GM12878 (cell line): ENCODE results near the gene PCDHGA4. TPM values are rescaled to one million over a fixed set of nuclear protein-coding genes. Genes with fewer than 3 reads are reported as not detected.

Experiments
- ATAC-seq: fragments of 200-7000 bp; cut with Tn5 transposase; 3 replicates; pipeline ENCODE4 v1.9.1; 2020; ENCODE audit warnings: mild to moderate bottlenecking, moderate library complexity
- BruUV-seq: library from RNA; stranded (reverse); fragments of 400-500 nt; replicated peaks from 2 replicates; lab custom pipeline; 2021; lab: Mats Ljungman, UMichigan
- CTCF ChIA-PET: fragments of 300-600 bp; sonication (Branson Sonifier 250); formaldehyde crosslinking; extraction: SDS; loops from one replicate; lab custom pipeline; 2021; ENCODE audit warnings: inconsistent platforms; lab: Yijun Ruan, JAX
- POLR2A ChIA-PET: fragments of 350-600 bp; formaldehyde crosslinking; extraction: SDS; loops from one replicate; lab custom pipeline; 2021; ENCODE audit warnings: inconsistent platforms; lab: Charles Lee
- RAD21 ChIA-PET: fragments of 300-600 bp; sonication (Branson Sonifier 250); formaldehyde crosslinking; loops from one replicate; lab custom pipeline; 2023; ENCODE audit warnings: antibody characterized with exemption; ENCODE audit not compliant: unreplicated experiment; lab: Charles Lee
- SMC1A ChIA-PET: fragments of 300-600 bp; sonication (Branson Sonifier 250); formaldehyde crosslinking; loops from one replicate; lab custom pipeline; 2023; ENCODE audit not compliant: unreplicated experiment, uncharacterized antibody; lab: Charles Lee
- DNase-seq: peaks from one replicate; pipeline ENCODE4 v3.0.0-alpha.2; 2011; ENCODE audit warnings: low read depth, low spot score
- FAIRE-seq: peaks from 3 replicates; lab custom pipeline; 2011; peaks lifted over from hg19 to GRCh38; lab: Jason Lieb, UNC
- H2AFZ ChIP-seq: 2 replicates; pipeline ENCODE4 v1.6.0; 2011; ENCODE audit warnings: low read depth, low read length, control low read depth; ENCODE audit not compliant: control insufficient read depth
- H3K27ac ChIP-seq: 2 replicates; pipeline ENCODE4 v1.5.1; 2011; ENCODE audit warnings: control low read depth; ENCODE audit not compliant: control insufficient read depth, insufficient read depth
- H3K27me3 ChIP-seq, 2 experiments: replicated peaks in 1 of 2; 2 replicates each; pipeline versions ENCODE4 v1.6.0 to v1.6.1; 2011; ENCODE audit warnings: low read length in 1 of 2; ENCODE audit not compliant: control insufficient read depth in 2 of 2, insufficient read depth in 2 of 2
- H3K36me3 ChIP-seq, 2 experiments: 2 replicates each; pipeline ENCODE4 v1.5.1; 2011; ENCODE audit warnings: low read length in 1 of 2; ENCODE audit not compliant: control insufficient read depth in 2 of 2, insufficient read depth in 2 of 2
- H3K4me1 ChIP-seq: 2 replicates; pipeline ENCODE4 v1.6.1; 2011; ENCODE audit warnings: mild to moderate bottlenecking, low read length, moderate library complexity, mixed read lengths; ENCODE audit not compliant: control insufficient read depth, insufficient read depth
- H3K4me2 ChIP-seq: 2 replicates; pipeline ENCODE4 v1.6.0; 2011; ENCODE audit warnings: control low read depth; ENCODE audit not compliant: control insufficient read depth, insufficient read depth
- H3K4me3 ChIP-seq: fragments of 200-600 bp; sonication (generic); 2 replicates; pipeline ENCODE4 v1.5.1; 2016
- H3K79me2 ChIP-seq: 2 replicates; pipeline ENCODE4 v1.6.0; 2011; ENCODE audit warnings: low read length; ENCODE audit not compliant: control insufficient read depth, insufficient read depth
- H3K9ac ChIP-seq: 2 replicates; pipeline ENCODE4 v1.8.0; 2011; ENCODE audit warnings: low read length, control low read depth, mixed read lengths; ENCODE audit not compliant: control insufficient read depth, insufficient read depth
- H3K9me3 ChIP-seq: replicated peaks from 3 replicates; pipeline ENCODE4 v1.5.1; 2011; ENCODE audit warnings: mild to moderate bottlenecking, low read length; ENCODE audit not compliant: control insufficient read depth, insufficient read depth
- H4K20me1 ChIP-seq: 2 replicates; pipeline ENCODE4 v1.6.0; 2011; ENCODE audit not compliant: control insufficient read depth, insufficient read depth
- BACH1 ChIP-seq: fragments of 450-650 bp; IDR thresholded peaks from 2 replicates; pipeline ENCODE4 v1.6.1; 2017; ENCODE audit warnings: mild to moderate bottlenecking, borderline replicate concordance
- BHLHE40 ChIP-seq, 2 experiments: fragments of 450-650 bp in 1 of 2; IDR thresholded peaks; 2 replicates each; pipeline ENCODE4 v1.6.1; 2011 to 2017; ENCODE audit warnings: low read depth in 2 of 2, borderline replicate concordance in 1 of 2, improper control_type of control experiment in 1 of 2, low read length in 1 of 2, mild to moderate bottlenecking in 1 of 2
- CEBPB ChIP-seq, 2 experiments: fragments of 150-350 bp in 1 of 2; IDR thresholded peaks; 2 replicates each; pipeline ENCODE4 v1.6.1; 2012 to 2014; ENCODE audit warnings: low read depth in 2 of 2, low read length in 2 of 2, borderline replicate concordance in 1 of 2, inconsistent platforms in 1 of 2
- CREM ChIP-seq: IDR thresholded peaks from 2 replicates; pipeline ENCODE4 v1.6.1; 2014; ENCODE audit warnings: antibody characterized with exemption, low read depth
- EED ChIP-seq: sonication (generic); IDR thresholded peaks from 2 replicates; pipeline ENCODE4 v1.6.1; 2016; ENCODE audit warnings: antibody characterized with exemption, low read depth
- EGR1 ChIP-seq, 2 experiments: IDR thresholded peaks; 1 replicate in 1 of 2; 2 replicates in 1 of 2; pipeline ENCODE4 v1.6.1; 2011 to 2012; ENCODE audit warnings: low read depth in 2 of 2, low read length in 2 of 2, borderline replicate concordance in 1 of 2, mild to moderate bottlenecking in 1 of 2, moderate library complexity in 1 of 2
- KDM1A ChIP-seq: fragments of 200-600 bp; sonication (generic); IDR thresholded peaks from 2 replicates; pipeline ENCODE4 v1.6.1; 2016; ENCODE audit warnings: borderline replicate concordance
- MTA2 ChIP-seq: fragments of 450-650 bp; IDR thresholded peaks from 2 replicates; pipeline ENCODE4 v1.6.1; 2016; ENCODE audit warnings: low read depth, mild to moderate bottlenecking, moderate library complexity
- NR2C1 ChIP-seq: fragments of 450-650 bp; IDR thresholded peaks from 2 replicates; pipeline ENCODE4 v1.6.1; 2017; ENCODE audit warnings: antibody characterized with exemption, mild to moderate bottlenecking, moderate library complexity
- NRF1 ChIP-seq: conservative IDR thresholded peaks from 2 replicates; pipeline ENCODE4 v1.6.1; 2011; ENCODE audit warnings: mild to moderate bottlenecking, low read depth, low read length, improper control_type of control experiment
- PAX5 ChIP-seq: IDR thresholded peaks from 2 replicates; pipeline ENCODE4 v1.6.1; 2011; ENCODE audit warnings: low read depth, low read length, borderline replicate concordance
- RBBP5 ChIP-seq: fragments of 200-600 bp; sonication (generic); conservative IDR thresholded peaks from 2 replicates; pipeline ENCODE4 v1.6.1; 2016
- RELA ChIP-seq: fragments of 450-650 bp; IDR thresholded peaks from 2 replicates; pipeline ENCODE4 v1.8.0; 2014; ENCODE audit warnings: borderline replicate concordance; ENCODE audit not compliant: partially characterized antibody
- TCF7 ChIP-seq: IDR thresholded peaks from 2 replicates; pipeline ENCODE4 v1.6.1; 2014; ENCODE audit warnings: antibody characterized with exemption, borderline replicate concordance
- ZNF384 ChIP-seq: IDR thresholded peaks from 2 replicates; pipeline ENCODE4 v1.6.1; 2012; ENCODE audit warnings: low read depth, mild to moderate bottlenecking, low read length, improper control_type of control experiment, borderline replicate concordance
- WGBS: methylation state at CpG from one replicate; pipeline ENCODE4 v1.1.6; 2016; ENCODE audit warnings: low lambda C conversion rate; ENCODE audit not compliant: insufficient replicate concordance, insufficient coverage; ENCODE audit errors: missing lambda C conversion rate; 5-methylcytosine and 5-hydroxymethylcytosine counted together
- in situ Hi-C: fragments of 300-500 bp; cut with MboI; formaldehyde crosslinking; loops from 9 replicates; pipeline ENCODE4 v1.14.3; 2018; ENCODE audit warnings: mixed read lengths
- intact Hi-C: fragments of 100-400 bp; cut with micrococcal nuclease; formaldehyde crosslinking; loops from one replicate; pipeline ENCODE4 v1.14.2; 2022; ENCODE audit not compliant: unreplicated experiment
- polyA plus RNA-seq, 11 experiments: library from polyadenylated mRNA; depleted of rRNA in 4 of 11; unstranded in 6 of 11; stranded (reverse) in 5 of 11; fragments of >200 nt; fragmentation: Nextera tagmentation in 4 of 11; fragmentation: Illumina TruSeq in 1 of 11; extraction: Ambion mirVana in 4 of 11; extraction: Trizol in 1 of 11; gene quantifications; 1 replicate in 1 of 11; 2 replicates in 10 of 11; pipeline versions ENCODE4 v1.2.1 to v1.2.3, GENCODE V29; 2011 to 2016; ENCODE audit warnings: inconsistent platforms in 2 of 11, missing spikeins in 2 of 11, low read depth in 1 of 11
- total RNA-seq, 4 experiments: library from RNA; depleted of rRNA in 3 of 4; stranded (reverse); fragments of >200 nt in 3 of 4; fragmentation: Illumina TruSeq in 1 of 4; extraction: Trizol in 1 of 4; gene quantifications; 2 replicates each; pipeline versions ENCODE4 v1.2.1 to v1.2.3, GENCODE V29; 2013 to 2021
- TF ChIP-seq, protein P1 (sequence below): IDR thresholded peaks from 2 replicates; pipeline ENCODE4 v1.6.1; 2012; ENCODE audit warnings: low read length, inconsistent platforms
- TF ChIP-seq, protein P2 (sequence below): fragments of 450-650 bp; IDR thresholded peaks from 2 replicates; pipeline ENCODE4 v1.6.1; 2017; ENCODE audit warnings: mild to moderate bottlenecking
- TF ChIP-seq, protein P3 (sequence below): fragments of 450-650 bp; IDR thresholded peaks from 2 replicates; pipeline ENCODE4 v1.6.1; 2016; ENCODE audit warnings: mild to moderate bottlenecking

PCDHGA4 gene
- total and polyA plus RNA-seq, 10 of the 15 experiments (the other 5 are each of a cell fraction or from before 2014, with no cell fraction given), result 0.09 to 0.17 (median 0.13) TPM; not detected in 3

DNA sequence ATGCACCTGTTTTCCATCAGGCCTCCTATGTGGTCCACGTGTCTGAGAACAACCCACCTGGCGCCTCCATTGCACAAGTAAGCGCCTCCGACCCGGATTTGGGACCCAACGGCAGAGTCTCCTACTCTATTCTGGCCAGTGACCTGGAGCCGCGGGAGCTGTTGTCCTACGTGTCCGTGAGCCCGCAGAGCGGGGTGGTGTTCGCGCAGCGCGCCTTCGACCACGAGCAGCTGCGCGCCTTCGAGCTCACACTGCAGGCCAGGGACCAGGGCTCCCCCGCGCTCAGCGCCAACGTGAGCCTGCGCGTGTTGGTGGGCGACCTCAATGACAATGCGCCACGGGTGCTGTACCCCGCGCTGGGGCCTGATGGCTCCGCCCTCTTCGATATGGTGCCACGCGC, 3.2 kb upstream of the PCDHGA4 start (continued):
- TF ChIP-seq CEBPB (IDR thresholded peaks at IDR 0.05; ENCODE audit: borderline replicate concordance in 1 of 2, low read depth in 2 of 2, low read length in 2 of 2) (no peak), CREM (no peak), EED (no peak), RBBP5 (no peak)

DNA sequence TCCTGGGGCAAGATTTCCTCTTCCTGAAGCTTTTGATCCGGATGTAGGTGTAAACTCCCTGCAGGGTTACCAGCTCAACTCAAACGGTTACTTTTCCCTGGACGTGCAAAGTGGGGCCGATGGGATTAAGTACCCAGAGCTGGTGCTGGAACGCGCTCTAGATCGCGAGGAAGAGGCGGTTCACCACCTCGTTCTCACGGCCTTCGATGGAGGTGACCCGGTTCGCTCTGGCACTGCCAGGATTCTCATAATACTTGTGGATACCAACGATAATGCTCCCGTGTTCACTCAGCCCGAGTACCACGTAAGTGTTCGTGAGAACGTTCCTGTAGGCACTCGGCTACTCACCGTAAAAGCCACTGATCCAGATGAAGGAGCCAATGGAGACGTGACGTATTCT, 820 bp downstream of the PCDHGA4 start:
- Histone ChIP-seq H3K4me2 (no peak overlapping the region), H3K9ac (no peak overlapping the region), H3K9me3 (peaks cover 3% of the 10 kb centered on the region; the same call in 2 of the 3 replicates), H3K36me3 (no peaks in the 10 kb centered on the region), H3K4me1 (no peaks in the 10 kb centered on the region), H3K79me2 (no peaks in the 10 kb centered on the region), H3K27me3 (no peaks in the 10 kb centered on the region), H3K4me3 (no peak overlapping the region), H3K27ac (no peak overlapping the region), H2AFZ (no peak overlapping the region), H4K20me1 (no peaks in the 10 kb centered on the region)
- ChIA-PET SMC1A (no interaction called here), RAD21 (interaction anchor here (1.4 kb wide), 1 partner anchor 58 kb away, joined by 5 read pairs; the partner anchor contains the start of gene PCDHGA10), CTCF (interaction anchor here (1.1 to 1.5 kb wide), 4 partner anchors 9 to 212 kb away, joined by 3 to 6 read pairs (median 4); partner anchors contain the start of gene PCDHGB3), POLR2A (no interaction called here)
- BruUV-seq, result no TSS peak
- no peak for FAIRE-seq
- in situ Hi-C loops (no loop called here), intact Hi-C loops (no loop called here)
- 82% methylated on average over 24 of the region's 24 CpGs for WGBS
- no peak for ATAC-seq
- DNase-seq, result no peak
- TF ChIP-seq, protein P1, sequence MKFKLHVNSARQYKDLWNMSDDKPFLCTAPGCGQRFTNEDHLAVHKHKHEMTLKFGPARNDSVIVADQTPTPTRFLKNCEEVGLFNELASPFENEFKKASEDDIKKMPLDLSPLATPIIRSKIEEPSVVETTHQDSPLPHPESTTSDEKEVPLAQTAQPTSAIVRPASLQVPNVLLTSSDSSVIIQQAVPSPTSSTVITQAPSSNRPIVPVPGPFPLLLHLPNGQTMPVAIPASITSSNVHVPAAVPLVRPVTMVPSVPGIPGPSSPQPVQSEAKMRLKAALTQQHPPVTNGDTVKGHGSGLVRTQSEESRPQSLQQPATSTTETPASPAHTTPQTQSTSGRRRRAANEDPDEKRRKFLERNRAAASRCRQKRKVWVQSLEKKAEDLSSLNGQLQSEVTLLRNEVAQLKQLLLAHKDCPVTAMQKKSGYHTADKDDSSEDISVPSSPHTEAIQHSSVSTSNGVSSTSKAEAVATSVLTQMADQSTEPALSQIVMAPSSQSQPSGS, result no peak
- no peak for TF ChIP-seq NR2C1
- TF ChIP-seq, protein P2, sequence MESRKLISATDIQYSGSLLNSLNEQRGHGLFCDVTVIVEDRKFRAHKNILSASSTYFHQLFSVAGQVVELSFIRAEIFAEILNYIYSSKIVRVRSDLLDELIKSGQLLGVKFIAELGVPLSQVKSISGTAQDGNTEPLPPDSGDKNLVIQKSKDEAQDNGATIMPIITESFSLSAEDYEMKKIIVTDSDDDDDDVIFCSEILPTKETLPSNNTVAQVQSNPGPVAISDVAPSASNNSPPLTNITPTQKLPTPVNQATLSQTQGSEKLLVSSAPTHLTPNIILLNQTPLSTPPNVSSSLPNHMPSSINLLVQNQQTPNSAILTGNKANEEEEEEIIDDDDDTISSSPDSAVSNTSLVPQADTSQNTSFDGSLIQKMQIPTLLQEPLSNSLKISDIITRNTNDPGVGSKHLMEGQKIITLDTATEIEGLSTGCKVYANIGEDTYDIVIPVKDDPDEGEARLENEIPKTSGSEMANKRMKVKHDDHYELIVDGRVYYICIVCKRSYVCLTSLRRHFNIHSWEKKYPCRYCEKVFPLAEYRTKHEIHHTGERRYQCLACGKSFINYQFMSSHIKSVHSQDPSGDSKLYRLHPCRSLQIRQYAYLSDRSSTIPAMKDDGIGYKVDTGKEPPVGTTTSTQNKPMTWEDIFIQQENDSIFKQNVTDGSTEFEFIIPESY, result no peak
- TF ChIP-seq MTA2, result no peak
- TF ChIP-seq BACH1, result no peak
- no peak for TF ChIP-seq ZNF384
- no peak for TF ChIP-seq KDM1A
- TF ChIP-seq NRF1, result no peak
- TF ChIP-seq RELA, result no peak
- TF ChIP-seq, protein P3, sequence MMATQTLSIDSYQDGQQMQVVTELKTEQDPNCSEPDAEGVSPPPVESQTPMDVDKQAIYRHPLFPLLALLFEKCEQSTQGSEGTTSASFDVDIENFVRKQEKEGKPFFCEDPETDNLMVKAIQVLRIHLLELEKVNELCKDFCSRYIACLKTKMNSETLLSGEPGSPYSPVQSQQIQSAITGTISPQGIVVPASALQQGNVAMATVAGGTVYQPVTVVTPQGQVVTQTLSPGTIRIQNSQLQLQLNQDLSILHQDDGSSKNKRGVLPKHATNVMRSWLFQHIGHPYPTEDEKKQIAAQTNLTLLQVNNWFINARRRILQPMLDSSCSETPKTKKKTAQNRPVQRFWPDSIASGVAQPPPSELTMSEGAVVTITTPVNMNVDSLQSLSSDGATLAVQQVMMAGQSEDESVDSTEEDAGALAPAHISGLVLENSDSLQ, result no peak
- TF ChIP-seq EGR1 (IDR thresholded peaks at IDR 0.05; ENCODE audit: borderline replicate concordance in 1 of 2, low read depth in 2 of 2, low read length in 2 of 2), result no peak
- TF ChIP-seq BHLHE40 (IDR thresholded peaks at IDR 0.05; ENCODE audit: borderline replicate concordance in 1 of 2, low read depth in 2 of 2, low read length in 1 of 2), result no peak
- no peak for TF ChIP-seq PAX5
- TF ChIP-seq TCF7, result no peak
